ENCODE measurements around the gene RFNG. TPM values are rescaled to one million over a fixed set of nuclear protein-coding genes. Genes with fewer than 3 reads are reported as not detected.

The RFNG gene
- total and polyA plus RNA-seq, 10 of the 15 experiments (the other 5 are each of a cell fraction or from before 2014, with no cell fraction given): 0.10 to 19.6 (median 6.2) TPM

GRCh38 chr17:82023447-82024241, 28.0 kb downstream of the RFNG start:
- ATAC-seq (peak; percentile 3), DNase-seq (ENCODE audit: low read depth, low spot score) (no peak), FAIRE-seq (no peak)
- H2AFZ ChIP-seq (ENCODE audit: control insufficient read depth, low read depth, low read length): peak overlapping the region; percentile 80
- intact Hi-C loops (cut with micrococcal nuclease; ENCODE audit: unreplicated experiment): loop anchor here (5.0 kb wide), 1 partner anchor 161 kb away; the partner anchor contains the start of gene P4HB
- POLR2A ChIA-PET: interaction anchor here (0.6 to 2.6 kb wide), 8 partner anchors 14 to 132 kb away, joined by 3 to 13 read pairs (median 4); partner anchors contain the start of genes ALYREF, ANAPC11, DCXR and FASN
- CTCF ChIA-PET: interaction anchor here (0.6 to 5.0 kb wide), 9 partner anchors 12 to 289 kb away, joined by 3 to 89 read pairs (median 5); partner anchors contain the start of genes DCXR and NOTUM
- H3K4me3 ChIP-seq: peak overlapping the region; percentile 95
- in situ Hi-C loops (cut with MboI): no loop called here
- H3K4me2 ChIP-seq (ENCODE audit: control insufficient read depth, insufficient read depth): peak overlapping the region; percentile 96
- H3K79me2 ChIP-seq (ENCODE audit: control insufficient read depth, insufficient read depth, low read length): peaks cover 26% of the 10 kb centered on the region
- BruUV-seq (replicated peaks): no TSS peak
- peak overlapping the region; percentile 21 for H3K9ac ChIP-seq (ENCODE audit: control insufficient read depth, insufficient read depth, low read length)
- H3K36me3 ChIP-seq (ENCODE audit: control insufficient read depth in 2 of 2, insufficient read depth in 2 of 2, low read length in 1 of 2): no peaks in the 10 kb centered on the region; a peak in 2 of 4 replicates
- peaks cover 14% of the 10 kb centered on the region for H3K4me1 ChIP-seq (ENCODE audit: control insufficient read depth, insufficient read depth, low read length)
- H4K20me1 ChIP-seq (ENCODE audit: control insufficient read depth, insufficient read depth): no peaks in the 10 kb centered on the region
- RAD21 ChIA-PET (ENCODE audit: unreplicated experiment): interaction anchor here (1.0 to 4.4 kb wide), 6 partner anchors 11 to 131 kb away, joined by 3 to 68 read pairs (median 10); partner anchors contain the start of genes DCXR and NOTUM
- H3K9me3 ChIP-seq (replicated peaks; ENCODE audit: control insufficient read depth, insufficient read depth, low read length): no peaks in the 10 kb centered on the region
- SMC1A ChIA-PET (ENCODE audit: uncharacterized antibody, unreplicated experiment): interaction anchor here (0.9 to 1.7 kb wide), 3 partner anchors 14 to 64 kb away, joined by 3 to 4 read pairs (median 4); partner anchors contain the start of gene DCXR
- 5% methylated on average over 37 of the region's 55 CpGs for WGBS (ENCODE audit: insufficient coverage, insufficient replicate concordance, low lambda C conversion rate, missing lambda C conversion rate)
- peak overlapping the region; percentile 7; the same call in 1 of the 2 replicates for H3K27ac ChIP-seq (ENCODE audit: control insufficient read depth, insufficient read depth)
- no peaks in the 10 kb centered on the region for H3K27me3 ChIP-seq (replicated peaks in 1 of 2; ENCODE audit: control insufficient read depth in 2 of 2, insufficient read depth in 2 of 2, low read length in 1 of 2)
- TF ChIP-seq, protein P1, sequence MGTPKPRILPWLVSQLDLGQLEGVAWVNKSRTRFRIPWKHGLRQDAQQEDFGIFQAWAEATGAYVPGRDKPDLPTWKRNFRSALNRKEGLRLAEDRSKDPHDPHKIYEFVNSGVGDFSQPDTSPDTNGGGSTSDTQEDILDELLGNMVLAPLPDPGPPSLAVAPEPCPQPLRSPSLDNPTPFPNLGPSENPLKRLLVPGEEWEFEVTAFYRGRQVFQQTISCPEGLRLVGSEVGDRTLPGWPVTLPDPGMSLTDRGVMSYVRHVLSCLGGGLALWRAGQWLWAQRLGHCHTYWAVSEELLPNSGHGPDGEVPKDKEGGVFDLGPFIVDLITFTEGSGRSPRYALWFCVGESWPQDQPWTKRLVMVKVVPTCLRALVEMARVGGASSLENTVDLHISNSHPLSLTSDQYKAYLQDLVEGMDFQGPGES (IDR thresholded peaks at IDR 0.05): no peak
- no peak for TF ChIP-seq KLF5 (IDR thresholded peaks at IDR 0.05; ENCODE audit: partially characterized antibody)
- TF ChIP-seq TBL1XR1 (IDR thresholded peaks at IDR 0.05; ENCODE audit: low read depth, low read length): no peak
- no peak for TF ChIP-seq RBBP5 (conservative IDR thresholded peaks at IDR 0.05)
- TF ChIP-seq YBX1 (IDR thresholded peaks at IDR 0.05): no peak
- TF ChIP-seq CHD4 (IDR thresholded peaks at IDR 0.05): no peak
- no peak for TF ChIP-seq ZNF274 (IDR thresholded peaks at IDR 0.05; ENCODE audit: insufficient read depth, insufficient read length)
- TF ChIP-seq IKZF1 (conservative IDR thresholded peaks at IDR 0.05): no peak; the same call in 1 of the 2 replicates
- TF ChIP-seq, protein P2, sequence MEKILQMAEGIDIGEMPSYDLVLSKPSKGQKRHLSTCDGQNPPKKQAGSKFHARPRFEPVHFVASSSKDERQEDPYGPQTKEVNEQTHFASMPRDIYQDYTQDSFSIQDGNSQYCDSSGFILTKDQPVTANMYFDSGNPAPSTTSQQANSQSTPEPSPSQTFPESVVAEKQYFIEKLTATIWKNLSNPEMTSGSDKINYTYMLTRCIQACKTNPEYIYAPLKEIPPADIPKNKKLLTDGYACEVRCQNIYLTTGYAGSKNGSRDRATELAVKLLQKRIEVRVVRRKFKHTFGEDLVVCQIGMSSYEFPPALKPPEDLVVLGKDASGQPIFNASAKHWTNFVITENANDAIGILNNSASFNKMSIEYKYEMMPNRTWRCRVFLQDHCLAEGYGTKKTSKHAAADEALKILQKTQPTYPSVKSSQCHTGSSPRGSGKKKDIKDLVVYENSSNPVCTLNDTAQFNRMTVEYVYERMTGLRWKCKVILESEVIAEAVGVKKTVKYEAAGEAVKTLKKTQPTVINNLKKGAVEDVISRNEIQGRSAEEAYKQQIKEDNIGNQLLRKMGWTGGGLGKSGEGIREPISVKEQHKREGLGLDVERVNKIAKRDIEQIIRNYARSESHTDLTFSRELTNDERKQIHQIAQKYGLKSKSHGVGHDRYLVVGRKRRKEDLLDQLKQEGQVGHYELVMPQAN (conservative IDR thresholded peaks at IDR 0.05): peak; percentile 46
- TF ChIP-seq TARDBP (IDR thresholded peaks at IDR 0.05; ENCODE audit: borderline replicate concordance): no peak
- 0 out of 2 replicates have a peak, but pooled peaks have one; percentile 50 for TF ChIP-seq SMARCA5 (IDR thresholded peaks at IDR 0.05)
- TF ChIP-seq GATAD2B (conservative IDR thresholded peaks at IDR 0.05; ENCODE audit: low read depth): peak; percentile 55; the same call in 1 of the 2 replicates
- no peak for TF ChIP-seq EED (IDR thresholded peaks at IDR 0.05; ENCODE audit: low read depth)
- TF ChIP-seq YY1 (IDR thresholded peaks at IDR 0.05; ENCODE audit: low read depth, low read length): peak; percentile 11; the same call in 1 of the 2 replicates
- no peak for TF ChIP-seq HDAC2 (IDR thresholded peaks at IDR 0.05)
- no peak for TF ChIP-seq TCF7 (IDR thresholded peaks at IDR 0.05; ENCODE audit: borderline replicate concordance)
- TF ChIP-seq, protein P3, sequence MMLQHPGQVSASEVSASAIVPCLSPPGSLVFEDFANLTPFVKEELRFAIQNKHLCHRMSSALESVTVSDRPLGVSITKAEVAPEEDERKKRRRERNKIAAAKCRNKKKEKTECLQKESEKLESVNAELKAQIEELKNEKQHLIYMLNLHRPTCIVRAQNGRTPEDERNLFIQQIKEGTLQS (IDR thresholded peaks at IDR 0.05; ENCODE audit: borderline replicate concordance, extremely low read depth, low read depth, low read length): no peak
- no peak for TF ChIP-seq ZZZ3 (IDR thresholded peaks at IDR 0.05; ENCODE audit: control insufficient read depth, insufficient read length, low read depth)
- no peak for TF ChIP-seq NFXL1 (IDR thresholded peaks at IDR 0.05; ENCODE audit: borderline replicate concordance)
